Transverse colon (tissue), 3 donors: ENCODE results near the gene TBC1D2B.

ENCODE experiments used
- POLR2A ChIP-seq: fragments of 450-650 bp; IDR thresholded peaks from one replicate; pipeline ENCODE4 v1.6.1; 2016; ENCODE audit warnings: antibody characterized with exemption, mild to moderate bottlenecking, moderate library complexity
- TF ChIP-seq, protein P1 (sequence below), 5 experiments: fragments of 200-600 bp in 3 of 5; fragments of 450-650 bp in 2 of 5; sonication (generic) in 3 of 5; IDR thresholded peaks; 1 replicate in 2 of 5; 2 replicates in 3 of 5; pipeline ENCODE4 v1.5.1; 2016 to 2017; ENCODE audit warnings: antibody characterized with exemption in 5 of 5, inconsistent platforms in 3 of 5, mild to moderate bottlenecking in 2 of 5, moderate library complexity in 1 of 5

DNA sequence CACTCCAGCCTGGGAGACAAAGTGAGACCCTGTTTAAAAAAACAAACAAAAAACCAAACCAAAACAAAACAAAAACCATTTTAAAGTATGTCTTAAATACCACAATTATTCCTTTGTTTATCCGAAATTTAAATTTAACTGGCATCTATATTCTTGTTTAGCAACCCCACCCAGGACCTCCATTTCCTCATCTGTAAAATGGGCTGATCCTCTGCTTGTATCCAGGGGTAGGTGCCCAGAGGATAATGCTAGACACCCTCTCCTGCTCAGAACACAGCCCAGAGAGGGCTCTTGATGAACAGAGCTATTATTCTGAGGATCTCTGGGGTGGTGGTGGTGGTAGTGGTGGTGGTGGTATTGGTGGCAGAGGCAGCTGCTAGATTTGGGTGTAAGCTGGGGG is 24.7 kb upstream of the TBC1D2B start:
- TF ChIP-seq POLR2A = no peak
- TF ChIP-seq, protein P1, sequence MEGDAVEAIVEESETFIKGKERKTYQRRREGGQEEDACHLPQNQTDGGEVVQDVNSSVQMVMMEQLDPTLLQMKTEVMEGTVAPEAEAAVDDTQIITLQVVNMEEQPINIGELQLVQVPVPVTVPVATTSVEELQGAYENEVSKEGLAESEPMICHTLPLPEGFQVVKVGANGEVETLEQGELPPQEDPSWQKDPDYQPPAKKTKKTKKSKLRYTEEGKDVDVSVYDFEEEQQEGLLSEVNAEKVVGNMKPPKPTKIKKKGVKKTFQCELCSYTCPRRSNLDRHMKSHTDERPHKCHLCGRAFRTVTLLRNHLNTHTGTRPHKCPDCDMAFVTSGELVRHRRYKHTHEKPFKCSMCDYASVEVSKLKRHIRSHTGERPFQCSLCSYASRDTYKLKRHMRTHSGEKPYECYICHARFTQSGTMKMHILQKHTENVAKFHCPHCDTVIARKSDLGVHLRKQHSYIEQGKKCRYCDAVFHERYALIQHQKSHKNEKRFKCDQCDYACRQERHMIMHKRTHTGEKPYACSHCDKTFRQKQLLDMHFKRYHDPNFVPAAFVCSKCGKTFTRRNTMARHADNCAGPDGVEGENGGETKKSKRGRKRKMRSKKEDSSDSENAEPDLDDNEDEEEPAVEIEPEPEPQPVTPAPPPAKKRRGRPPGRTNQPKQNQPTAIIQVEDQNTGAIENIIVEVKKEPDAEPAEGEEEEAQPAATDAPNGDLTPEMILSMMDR (IDR thresholded peaks at IDR 0.05) = no peak
